Psoas muscle (tissue), 8 donors: ENCODE measurements around the gene SCYGR3. TPM values are rescaled to one million over a fixed set of nuclear protein-coding genes. Genes with fewer than 3 reads are reported as not detected.

ENCODE experiments used
- ATAC-seq, 4 donors: fragments of 200-7000 bp; cut with Tn5 transposase; one replicate each; pipeline ENCODE4 v1.9.1; 2020; ENCODE audit warnings: moderate library complexity in 3 of 4, mild to moderate bottlenecking in 2 of 4
- DNase-seq, 2 donors: peaks; one replicate each; pipeline ENCODE4 v3.0.0-alpha.2; 2020
- H3K27ac ChIP-seq: fragments of 200-600 bp; one replicate; pipeline ENCODE4 v1.8.0; 2022
- H3K27me3 ChIP-seq, 3 donors: fragments of 200-600 bp in 1 of 3; one replicate each; pipeline versions ENCODE4 v1.6.1 to v1.8.0; 2013 to 2022; ENCODE audit warnings: low read length in 2 of 3, mild to moderate bottlenecking in 2 of 3, moderate library complexity in 1 of 3; ENCODE audit not compliant: insufficient read depth in 3 of 3
- H3K36me3 ChIP-seq, 2 donors: fragments of 200-600 bp in 1 of 2; one replicate each; pipeline versions ENCODE4 v1.6.1 to v1.8.0; 2013 to 2022; ENCODE audit warnings: low read depth in 1 of 2, mild to moderate bottlenecking in 1 of 2, moderate library complexity in 1 of 2; ENCODE audit not compliant: insufficient read depth in 1 of 2
- H3K4me1 ChIP-seq: fragments of 200-600 bp; one replicate; pipeline ENCODE4 v1.8.0; 2022
- H3K4me3 ChIP-seq: fragments of 200-600 bp; one replicate; pipeline ENCODE4 v1.8.0; 2022; ENCODE audit warnings: mild to moderate bottlenecking
- H3K9me3 ChIP-seq: fragments of 200-600 bp; one replicate; pipeline ENCODE4 v1.8.0; 2022
- WGBS, 3 donors: extraction: QIAGEN DNeasy Blood & Tissue Kit; methylation state at CpG; one replicate each; pipeline versions ENCODE4 v1.1.6 to v1.1.7; 2013; 5-methylcytosine and 5-hydroxymethylcytosine counted together
- intact Hi-C, 2 donors: fragments of 100-400 bp; cut with DNase I; formaldehyde crosslinking; loops; one replicate each; pipeline versions ENCODE4 v1.11.0 to v1.14.2; 2022
- polyA plus RNA-seq, 3 donors: library from polyadenylated mRNA; stranded (reverse); fragments of 200-250 nt; gene quantifications; one replicate each; pipeline ENCODE4 v1.2.3, GENCODE V29; 2013
- total RNA-seq, 4 donors: library from RNA; stranded (reverse); fragmentation: NEBNext Ultra II Directional in 2 of 4; extraction: Animal tissue kit (Norgen Biotek cat#: 25700) in 2 of 4; gene quantifications; one replicate each; pipeline versions ENCODE4 v1.2.1 to v1.2.4, GENCODE V29; 2021 to 2023
- TF ChIP-seq, protein P1 (sequence below): fragments of 200-600 bp; IDR thresholded peaks from one replicate; pipeline ENCODE4 v1.8.0; 2022; ENCODE audit warnings: antibody characterized with exemption
- donor health status: healthy with polysubstance abuse.
- donor health status: DM: no; HTN: no; CAD: no; lungs with moderate emphysema.
- donor health status: Bipolar disorder and iron deficiency.
- donor health status: healthy.
- donor health status: DM: yes; HTN: yes; CAD: no.
- donor health status: DM: no; HTN: no; CAD: no.
- donor health status: DM: no; HTN: no; CAD: no.
- donor health status: DM: yes; HTN: yes; CAD: no.

Gene SCYGR3
- total and polyA plus RNA-seq, 7 donors: not detected

- no peaks in the 10 kb centered on the region for H3K36me3 ChIP-seq
- H3K27me3 ChIP-seq: no peaks in the 10 kb centered on the region
- H3K4me3 ChIP-seq: no peak overlapping the region
- no peak overlapping the region for H3K27ac ChIP-seq
- no peak for ATAC-seq
- intact Hi-C loops: no loop called here
- TF ChIP-seq, protein P1, sequence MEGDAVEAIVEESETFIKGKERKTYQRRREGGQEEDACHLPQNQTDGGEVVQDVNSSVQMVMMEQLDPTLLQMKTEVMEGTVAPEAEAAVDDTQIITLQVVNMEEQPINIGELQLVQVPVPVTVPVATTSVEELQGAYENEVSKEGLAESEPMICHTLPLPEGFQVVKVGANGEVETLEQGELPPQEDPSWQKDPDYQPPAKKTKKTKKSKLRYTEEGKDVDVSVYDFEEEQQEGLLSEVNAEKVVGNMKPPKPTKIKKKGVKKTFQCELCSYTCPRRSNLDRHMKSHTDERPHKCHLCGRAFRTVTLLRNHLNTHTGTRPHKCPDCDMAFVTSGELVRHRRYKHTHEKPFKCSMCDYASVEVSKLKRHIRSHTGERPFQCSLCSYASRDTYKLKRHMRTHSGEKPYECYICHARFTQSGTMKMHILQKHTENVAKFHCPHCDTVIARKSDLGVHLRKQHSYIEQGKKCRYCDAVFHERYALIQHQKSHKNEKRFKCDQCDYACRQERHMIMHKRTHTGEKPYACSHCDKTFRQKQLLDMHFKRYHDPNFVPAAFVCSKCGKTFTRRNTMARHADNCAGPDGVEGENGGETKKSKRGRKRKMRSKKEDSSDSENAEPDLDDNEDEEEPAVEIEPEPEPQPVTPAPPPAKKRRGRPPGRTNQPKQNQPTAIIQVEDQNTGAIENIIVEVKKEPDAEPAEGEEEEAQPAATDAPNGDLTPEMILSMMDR: no peak
- WGBS, 3 donors: 84 to 93% (median 87%) methylated on average over 10 of the region's 10 CpGs
- no peaks in the 10 kb centered on the region for H3K4me1 ChIP-seq
- no peaks in the 10 kb centered on the region for H3K9me3 ChIP-seq
- DNase-seq: no peak
These were observed 12.0 kb upstream of the SCYGR3 start for GRCh38 chr2:227626580-227627151.

DNA sequence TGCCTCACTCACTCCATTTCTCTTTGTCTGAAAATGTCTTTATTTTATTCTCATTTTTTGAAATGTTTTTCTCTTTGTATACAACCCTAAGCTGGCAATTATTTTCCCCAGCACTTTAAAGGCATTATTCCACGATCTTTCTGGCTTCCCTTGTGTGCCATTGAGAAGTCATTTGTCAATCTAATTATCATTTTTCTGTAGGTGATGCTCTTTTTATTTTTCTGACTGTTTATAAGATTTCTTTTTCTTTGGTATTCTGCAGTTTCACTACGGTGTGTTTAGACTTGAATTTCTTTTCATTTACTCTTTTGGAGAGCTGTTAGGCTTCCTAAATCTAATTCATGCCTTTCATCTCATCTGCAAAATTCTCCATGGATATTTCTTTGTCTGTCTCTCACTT lies 10.8 kb upstream of the SCYGR3 start:
- DNase-seq (no peak), ATAC-seq (no peak)
- TF ChIP-seq, protein P1: no peak
- Histone ChIP-seq H3K27ac (no peak overlapping the region), H3K27me3 (no peaks in the 10 kb centered on the region), H3K4me3 (no peak overlapping the region), H3K4me1 (no peaks in the 10 kb centered on the region), H3K9me3 (no peaks in the 10 kb centered on the region), H3K36me3 (no peaks in the 10 kb centered on the region)
- intact Hi-C loops: no loop called here
- WGBS, 3 donors: 51 to 62% (median 60%) methylated on average over 2 of the region's 2 CpGs

GRCh38 chr2:227623226-227623625 lies 8.6 kb upstream of the SCYGR3 start:
- intact Hi-C loops: no loop called here
- H3K4me1 ChIP-seq: no peaks in the 10 kb centered on the region
- no peaks in the 10 kb centered on the region for H3K36me3 ChIP-seq
- TF ChIP-seq, protein P1: no peak
- ATAC-seq: no peak
- no peak for DNase-seq
- H3K27ac ChIP-seq: no peak overlapping the region
- no peaks in the 10 kb centered on the region for H3K27me3 ChIP-seq
- H3K9me3 ChIP-seq: no peaks in the 10 kb centered on the region
- no peak overlapping the region for H3K4me3 ChIP-seq

- Histone ChIP-seq H3K36me3 (no peaks in the 10 kb centered on the region), H3K9me3 (no peaks in the 10 kb centered on the region), H3K27ac (no peak within 1 kb of the TSS), H3K27me3 (peaks cover 0 to 4% (median 0%) of the 10 kb centered on the region in 3 donors), H3K4me1 (no peaks in the 10 kb centered on the region), H3K4me3 (no peak within 1 kb of the TSS)
- TF ChIP-seq, protein P1: no peak
- 40 to 56% (median 45%) methylated on average over 20 of the region's 20 CpGs for WGBS, 3 donors
- intact Hi-C loops: no loop called here
- ATAC-seq: no peak
- no peak for DNase-seq
These were observed 2.9 kb upstream of the SCYGR3 start, which contains the start of gene SCYGR4 for GRCh38 chr2:227617316-227618230. SCYGR4 (plus strand) TSS chr2:227617498; CDS start chr2:227617498, 0 bp downstream.
